GM18870 (cell line): ENCODE results near the gene SFMBT2.

Experiments
- ATAC-seq: cut with Tn5 transposase; IDR thresholded peaks from one replicate; pipeline ENCODE4 v1.9.1; 2021; ENCODE audit warnings: moderate library complexity; ENCODE audit not compliant: unreplicated experiment

The SFMBT2 gene

DNA sequence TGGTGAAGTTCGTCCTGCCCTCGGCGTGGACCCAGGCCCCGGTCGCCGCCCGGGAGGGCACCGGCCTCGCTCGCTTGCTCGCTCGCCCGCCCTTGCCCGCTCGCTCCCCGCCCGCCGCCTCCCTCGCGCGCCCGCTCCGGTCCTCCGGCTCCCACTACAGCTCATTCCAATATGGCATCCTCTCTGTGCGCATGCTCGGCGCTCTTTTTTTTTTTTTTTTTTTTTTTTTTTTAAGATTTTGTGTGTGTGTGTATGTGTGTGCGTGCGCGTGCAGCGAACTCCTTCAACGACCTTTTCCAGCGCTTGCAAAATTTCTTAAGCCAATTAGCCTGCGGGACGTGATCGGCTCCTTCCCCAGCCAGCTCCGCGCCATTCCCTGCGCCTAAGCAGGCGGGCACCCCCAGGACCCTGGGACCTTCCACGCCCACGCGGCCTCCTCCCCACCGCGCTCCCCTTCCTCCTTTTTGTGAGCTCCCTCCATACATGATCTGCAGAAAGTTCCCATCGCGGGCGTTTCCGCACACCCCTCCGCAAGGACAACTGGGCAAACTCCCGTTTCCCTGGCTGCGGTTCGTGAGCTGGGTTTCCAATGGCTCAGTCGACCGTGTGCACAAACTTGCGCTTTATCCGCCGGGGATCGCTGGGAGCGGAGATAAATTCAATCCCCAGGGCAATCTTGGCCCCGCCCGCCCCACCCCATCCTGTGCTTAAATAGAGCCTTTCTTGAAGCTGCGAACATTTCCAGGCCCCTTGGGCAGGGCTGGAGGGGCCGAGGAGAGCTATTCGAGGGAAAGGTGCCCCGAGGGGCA lies at the start of gene SFMBT2:
SFMBT2 (minus strand) TSS at position 173 of the 809 bp plus-strand sequence. CDS start 29,136 bp downstream, outside the sequence.
- ATAC-seq: peak; percentile 37

DNA sequence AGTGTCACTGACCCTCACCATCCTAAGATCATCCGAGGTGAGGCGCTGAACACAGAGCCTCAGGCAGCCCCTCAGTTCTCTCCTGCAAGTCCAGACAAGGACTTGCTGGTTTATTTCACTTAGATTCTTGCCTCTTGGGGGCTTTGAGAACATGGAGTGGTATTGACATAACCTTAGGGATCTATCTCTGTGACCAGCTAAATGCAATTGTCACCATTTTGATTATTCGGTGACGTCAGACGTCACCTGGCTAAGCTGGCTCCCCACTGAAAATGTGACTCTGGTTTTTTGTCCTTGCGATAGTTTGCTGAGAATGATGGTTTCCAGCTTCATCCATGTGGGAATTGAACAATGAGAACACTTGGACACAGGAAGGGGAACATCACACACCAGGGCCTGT lies 49.2 kb upstream of the SFMBT2 start:
- ATAC-seq: no peak

GRCh38 chr10:7458556-7458955 lies 47.7 kb upstream of the SFMBT2 start:
- no peak for ATAC-seq

- peak; percentile 76 for ATAC-seq
Observed at GRCh38 chr10:7457478-7458316, 46.9 kb upstream of the SFMBT2 start.

DNA sequence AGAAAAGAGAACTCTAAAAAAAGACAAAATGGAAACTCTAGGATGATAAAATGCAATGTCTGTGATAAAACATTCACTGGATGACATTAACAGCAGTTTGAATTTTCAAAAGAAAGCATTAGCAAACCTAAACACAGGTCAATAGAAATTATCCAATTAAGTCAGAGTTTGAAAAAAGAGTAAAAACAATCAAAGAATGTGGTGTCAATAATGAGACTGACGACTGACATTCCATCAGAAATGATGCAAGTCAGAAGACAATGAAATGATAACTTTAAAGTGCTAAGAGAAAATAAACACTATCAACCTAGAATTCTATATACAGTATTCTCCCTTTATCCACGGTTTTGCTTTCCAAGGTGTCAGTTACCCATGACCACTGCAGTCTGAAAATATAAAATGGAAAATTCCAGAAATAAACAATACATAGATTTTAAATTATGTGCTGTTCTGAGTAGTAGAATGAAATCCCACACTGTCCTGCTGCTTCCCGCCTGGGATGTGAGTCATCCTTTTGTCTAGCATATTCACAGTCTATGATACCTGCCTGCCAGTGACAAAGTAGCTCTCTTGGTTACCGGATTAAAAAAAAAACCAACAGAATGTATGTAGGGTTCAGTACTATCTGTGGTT lies 38.3 kb upstream of the SFMBT2 start:
- ATAC-seq: no peak

DNA sequence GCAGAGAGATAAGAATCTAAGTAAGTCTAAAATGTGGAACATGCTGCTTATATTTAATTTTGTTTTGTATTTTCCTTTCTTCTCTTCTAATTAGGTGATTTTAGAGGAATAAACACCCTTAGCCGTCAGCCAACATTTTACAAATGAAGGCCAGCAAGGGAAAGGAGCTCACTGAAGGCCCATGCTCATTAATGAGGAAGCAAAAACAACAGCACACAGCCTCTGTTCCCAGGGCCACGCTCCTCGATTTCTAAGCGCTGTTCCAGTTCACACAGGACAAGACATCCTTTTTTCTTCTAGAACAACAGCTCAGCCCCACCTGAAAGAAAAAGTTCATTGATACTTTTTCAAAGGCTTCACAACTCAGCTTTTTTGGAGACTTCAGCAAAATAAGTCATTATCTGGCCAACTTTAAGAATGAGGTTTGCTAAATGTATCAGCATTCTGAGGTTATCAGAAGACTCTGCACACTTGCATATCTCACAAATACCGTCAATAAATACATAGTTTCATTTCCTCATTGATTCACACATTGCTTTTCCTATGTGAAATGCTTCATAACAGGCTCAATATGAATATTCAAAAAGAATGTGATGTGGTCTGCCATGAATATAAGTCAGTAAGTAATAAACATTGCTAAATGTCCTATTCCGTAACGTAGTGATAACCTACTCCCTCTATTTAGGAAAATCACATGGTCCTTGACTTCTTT lies 34.8 kb upstream of the SFMBT2 start:
- ATAC-seq: peak; percentile 82

DNA sequence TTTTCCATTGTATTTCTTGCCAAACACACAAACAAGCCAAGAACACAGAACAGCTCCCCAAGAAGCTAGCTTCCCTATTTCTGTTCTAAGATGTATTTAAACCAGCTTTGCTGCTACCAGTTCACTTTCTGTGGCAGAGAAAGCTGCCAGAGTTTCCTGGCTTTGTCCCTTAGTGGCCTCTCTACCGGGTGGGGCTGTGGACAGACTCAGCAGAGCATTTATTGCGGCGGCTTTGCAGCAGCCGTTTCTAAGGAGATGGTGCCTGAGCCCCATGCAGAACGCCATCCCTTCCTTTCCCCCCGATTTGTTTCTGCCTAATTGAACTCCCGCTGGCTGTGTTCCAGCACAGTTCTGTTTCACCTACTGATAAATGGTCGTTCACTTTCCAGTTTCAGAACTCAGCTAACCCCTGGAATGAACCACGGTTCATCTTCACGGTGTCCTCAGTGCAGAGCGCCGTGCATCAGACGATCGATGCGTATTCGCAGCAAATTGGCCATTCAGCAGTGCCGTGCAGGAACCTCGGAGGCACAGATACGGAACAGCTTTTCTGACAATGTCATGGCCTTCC lies 33.8 kb upstream of the SFMBT2 start:
- ATAC-seq: no peak

- ATAC-seq: no peak
Observed at GRCh38 chr10:7443036-7443435, 32.2 kb upstream of the SFMBT2 start.

DNA sequence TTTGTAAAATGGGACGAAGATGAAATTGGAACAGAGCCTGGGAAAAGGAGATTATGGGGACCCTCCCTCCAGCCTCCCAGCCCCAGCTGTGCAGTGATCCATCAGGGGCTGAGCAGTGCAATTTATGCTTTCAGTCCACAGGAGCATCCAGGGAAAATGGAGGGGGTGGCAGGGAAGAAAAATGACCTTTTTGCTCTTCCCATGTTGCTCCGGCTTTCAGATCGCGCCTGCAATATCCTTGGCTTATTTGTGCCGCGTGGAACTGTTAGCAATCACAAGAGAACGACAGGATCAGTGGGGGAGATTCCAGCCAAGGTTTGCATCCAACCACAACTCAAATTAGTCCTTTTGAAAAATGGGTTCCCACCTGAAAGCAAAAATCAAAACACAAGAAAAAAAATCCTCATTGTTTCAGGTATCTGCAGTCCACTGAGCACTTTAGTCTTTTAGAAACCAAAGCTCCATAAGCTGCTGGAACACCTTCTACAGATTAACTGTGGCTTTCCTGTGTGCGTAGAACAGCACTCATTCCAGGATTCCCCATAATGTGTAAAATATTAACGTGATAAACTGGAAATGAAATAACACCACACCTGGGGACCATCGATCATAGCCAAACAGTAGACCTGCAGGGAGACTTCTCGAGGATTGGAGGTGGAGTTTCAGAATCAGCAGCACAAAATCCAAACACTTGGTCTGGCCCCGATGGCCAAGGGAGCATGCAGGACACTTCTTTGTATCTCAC lies 30.7 kb upstream of the SFMBT2 start:
- no peak for ATAC-seq

- no peak for ATAC-seq
Observed at GRCh38 chr10:7439696-7440095, 28.9 kb upstream of the SFMBT2 start.

DNA sequence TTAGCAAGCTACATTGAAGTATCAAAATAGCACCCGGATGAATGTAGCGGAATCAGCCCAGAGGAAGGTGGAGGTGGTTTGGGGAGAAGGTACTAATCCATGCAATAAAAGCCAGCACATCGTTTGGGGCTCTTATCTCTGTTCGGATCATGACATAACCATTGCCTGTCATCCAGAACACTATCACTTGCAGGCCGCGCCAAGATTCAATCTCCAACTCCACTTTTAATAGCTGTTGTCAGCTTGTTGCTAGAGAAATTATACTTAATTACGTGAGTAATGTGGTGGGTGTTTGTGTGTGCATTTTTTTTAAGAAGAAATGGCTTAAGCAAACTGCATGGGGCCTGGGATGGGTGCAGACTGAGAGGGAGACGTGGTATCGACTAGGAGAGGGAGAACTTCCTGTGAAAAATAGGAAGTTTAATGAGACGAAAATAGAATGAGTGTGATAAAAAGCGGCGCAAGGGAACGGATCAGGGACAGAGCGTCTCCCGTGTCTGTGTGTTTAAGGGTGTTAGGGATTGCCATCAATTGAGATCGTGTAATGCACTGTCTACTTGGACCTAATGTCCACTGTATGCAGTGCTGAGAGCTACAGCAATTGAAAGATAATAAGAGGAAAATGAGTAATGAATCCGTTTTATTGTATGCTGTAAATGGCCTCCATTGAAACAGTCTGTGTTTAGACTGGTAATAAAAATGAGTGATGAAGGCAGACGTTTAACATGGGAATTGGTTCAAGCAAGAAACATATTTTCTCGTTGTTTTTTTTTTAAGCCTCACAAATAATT lies 27.6 kb upstream of the SFMBT2 start:
- no peak for ATAC-seq

- ATAC-seq: no peak
Observed at GRCh38 chr10:7436490-7437100, 25.8 kb upstream of the SFMBT2 start.

- ATAC-seq: peak; percentile 76
Observed at GRCh38 chr10:7435674-7436073, 24.8 kb upstream of the SFMBT2 start.

DNA sequence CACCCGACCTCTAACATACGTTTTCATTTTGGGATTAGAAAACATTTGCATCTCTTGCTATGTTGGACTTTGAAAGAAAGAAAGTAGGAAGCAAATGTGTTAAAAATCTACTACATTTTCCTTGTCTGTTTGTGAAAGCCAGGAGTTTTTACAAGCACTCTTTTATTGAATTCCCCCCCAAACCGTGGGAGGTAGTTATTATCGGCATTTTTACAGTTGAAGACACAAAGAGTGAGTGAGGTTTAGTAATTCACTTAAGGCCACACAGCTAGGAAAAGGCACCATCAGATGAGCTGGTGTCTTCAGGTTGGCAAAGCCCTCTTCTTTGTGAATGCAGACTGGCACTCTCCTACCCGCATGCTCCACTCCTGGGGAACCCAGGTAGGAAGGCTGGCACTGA lies 23.5 kb upstream of the SFMBT2 start:
- ATAC-seq: no peak

DNA sequence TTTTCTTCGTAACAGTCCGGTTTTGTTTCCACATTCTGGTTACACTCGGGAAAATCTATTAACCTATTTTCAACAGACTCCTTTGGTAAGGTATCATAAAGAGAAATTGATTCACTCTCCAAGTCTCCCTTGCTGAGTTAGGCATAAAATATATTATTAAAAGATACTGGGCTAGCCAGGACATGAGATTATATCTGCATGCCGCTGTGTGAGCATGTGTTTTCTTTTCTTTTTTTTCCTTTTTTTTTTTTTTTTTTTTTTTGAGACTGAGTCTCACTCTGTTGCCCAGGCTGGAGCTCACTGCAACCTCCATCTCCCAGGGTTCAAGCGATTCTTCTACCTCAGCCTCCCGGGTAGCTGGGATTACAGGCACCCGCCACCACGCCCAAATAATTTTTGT lies 23.0 kb upstream of the SFMBT2 start:
- no peak for ATAC-seq

DNA sequence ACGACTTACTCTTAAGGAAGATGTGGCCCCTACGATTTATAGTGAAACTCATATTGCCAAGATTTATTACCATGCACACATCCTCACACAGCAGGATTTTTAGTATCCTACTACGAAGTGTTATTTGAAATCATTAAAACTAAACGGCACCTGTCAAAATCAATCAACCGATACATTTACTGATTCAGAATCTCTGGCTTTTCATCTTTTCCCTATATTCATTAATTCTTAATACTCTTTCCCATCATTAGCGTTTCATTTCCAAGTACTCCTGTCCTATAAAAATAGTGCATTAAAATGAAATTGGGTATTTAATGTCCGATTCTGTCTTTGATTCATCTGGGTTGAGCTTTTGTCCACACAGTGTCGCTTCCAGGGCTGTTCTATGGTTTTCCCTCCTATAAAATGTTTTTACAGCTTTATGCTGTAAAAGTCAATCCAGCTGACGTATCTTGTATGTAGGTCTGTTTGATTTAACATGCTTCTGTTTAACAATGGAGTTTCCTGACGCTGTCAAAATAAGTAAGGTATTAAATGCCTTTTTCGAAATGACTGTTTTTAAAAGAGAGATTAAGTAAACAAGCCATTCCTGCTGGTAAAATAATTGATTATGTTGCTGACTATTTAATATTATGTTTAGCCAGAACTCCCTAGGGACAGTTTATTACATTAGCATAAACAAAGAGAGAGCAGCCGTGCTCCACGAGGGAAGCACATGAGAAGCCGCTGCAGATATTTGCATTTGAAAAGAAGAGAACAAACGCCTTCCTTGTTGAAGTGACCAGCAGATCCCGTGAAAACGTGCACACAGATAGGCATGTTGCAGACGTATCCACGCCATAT lies 22.3 kb upstream of the SFMBT2 start:
- ATAC-seq: no peak

- ATAC-seq: no peak
Observed at GRCh38 chr10:7428673-7429350, 18.0 kb upstream of the SFMBT2 start.
